Natural killer cell (primary cell): ENCODE measurements around the gene TLE3. TPM values are rescaled to one million over a fixed set of nuclear protein-coding genes. Genes with fewer than 3 reads are reported as not detected.

Experiments
- ATAC-seq, 3 donors: fragments of 150-1000 bp in 2 of 3; fragments of 200-7000 bp in 1 of 3; cut with Tn5 transposase; 1 replicate in 1 of 3; 2 replicates in 2 of 3; pipeline ENCODE4 v1.10.0; 2021; ENCODE audit warnings: mild to moderate bottlenecking in 2 of 3, moderate library complexity in 2 of 3
- DNase-seq, 2 donors: peaks; one replicate each; pipeline versions ENCODE4 v3.0.0 to v3.0.0-alpha.2; 2013 to 2021; ENCODE audit warnings: mixed read lengths in 1 of 2
- H3K27ac ChIP-seq: one replicate; pipeline ENCODE4 v1.5.1; 2013; ENCODE audit warnings: mild to moderate bottlenecking, low read length
- H3K27me3 ChIP-seq: one replicate; pipeline ENCODE4 v1.6.1; 2013; ENCODE audit warnings: low read length; ENCODE audit not compliant: control insufficient read depth, insufficient read depth
- H3K36me3 ChIP-seq: one replicate; pipeline ENCODE4 v1.6.1; 2013; ENCODE audit warnings: low read length; ENCODE audit not compliant: control insufficient read depth, insufficient read depth
- H3K4me1 ChIP-seq: one replicate; pipeline ENCODE4 v1.6.1; 2013; ENCODE audit warnings: low read length; ENCODE audit not compliant: control insufficient read depth, insufficient read depth
- H3K4me3 ChIP-seq: one replicate; pipeline ENCODE4 v1.5.1; 2013; ENCODE audit warnings: low read length
- H3K9me3 ChIP-seq: one replicate; pipeline ENCODE4 v1.6.1; 2013; ENCODE audit warnings: low read length; ENCODE audit not compliant: control insufficient read depth, insufficient read depth
- H3K27ac Mint-ChIP-seq, 2 donors: one replicate each; pipeline ENCODE4 v1.8.0; 2022; ENCODE audit warnings: mild to moderate bottlenecking in 2 of 2, mixed read lengths in 2 of 2, moderate library complexity in 1 of 2
- H3K27me3 Mint-ChIP-seq, 2 donors: one replicate each; pipeline ENCODE4 v1.8.0; 2022; ENCODE audit warnings: low read depth in 2 of 2, mixed read lengths in 2 of 2
- H3K36me3 Mint-ChIP-seq: one replicate; pipeline ENCODE4 v1.8.0; 2022; ENCODE audit warnings: mixed read lengths
- H3K4me1 Mint-ChIP-seq, 2 donors: one replicate each; pipeline ENCODE4 v1.8.0; 2022; ENCODE audit warnings: mixed read lengths in 2 of 2
- H3K4me3 Mint-ChIP-seq: one replicate; pipeline ENCODE4 v1.8.0; 2022; ENCODE audit warnings: mild to moderate bottlenecking, moderate library complexity, mixed read lengths
- H3K9me3 Mint-ChIP-seq, 2 donors: one replicate each; pipeline ENCODE4 v1.8.0; 2022; ENCODE audit warnings: mixed read lengths in 2 of 2
- WGBS: methylation state at CpG from one replicate; pipeline ENCODE4 v1.1.7; 2013; ENCODE audit warnings: missing lambda C conversion rate; ENCODE audit not compliant: insufficient coverage; 5-methylcytosine and 5-hydroxymethylcytosine counted together
- intact Hi-C: fragments of 100-400 bp; cut with micrococcal nuclease; formaldehyde crosslinking; loops from one replicate; pipeline ENCODE4 v1.14.2; 2022
- total RNA-seq, 4 donors: library from RNA; stranded (reverse); fragments of 120-200 nt in 1 of 4; gene quantifications; one replicate each; pipeline versions ENCODE4 v1.2.3 to v1.2.4, GENCODE V29; 2013 to 2022
- TF ChIP-seq, protein P1 (sequence below): fragments of 200-600 bp; IDR thresholded peaks from one replicate; pipeline ENCODE4 v1.8.0; 2022; ENCODE audit warnings: antibody characterized with exemption

The TLE3 gene
- total RNA-seq, 3 donors from 2014 or later (not counting 1 experiment from before 2014, with no cell fraction given): 32.1 to 94.9 (median 36.7) TPM

- Histone ChIP-seq H3K9me3 (no peaks in the 10 kb centered on the region), H3K4me3 (no peak overlapping the region), H3K36me3 (no peaks in the 10 kb centered on the region), H3K27me3 (peaks cover 8% of the 10 kb centered on the region), H3K27ac (no peak overlapping the region), H3K4me1 (peaks cover 28% of the 10 kb centered on the region)
- no peaks in the 10 kb centered on the region for H3K9me3 Mint-ChIP-seq
- H3K36me3 Mint-ChIP-seq: no peaks in the 10 kb centered on the region
- peaks cover 60 to 88% of the 10 kb centered on the region in 2 donors for H3K27me3 Mint-ChIP-seq
- intact Hi-C loops: loop anchor here (5.0 to 10.0 kb wide), 2 partner anchors 45 to 343 kb away; partner anchors contain the start of gene TLE3
- TF ChIP-seq, protein P1, sequence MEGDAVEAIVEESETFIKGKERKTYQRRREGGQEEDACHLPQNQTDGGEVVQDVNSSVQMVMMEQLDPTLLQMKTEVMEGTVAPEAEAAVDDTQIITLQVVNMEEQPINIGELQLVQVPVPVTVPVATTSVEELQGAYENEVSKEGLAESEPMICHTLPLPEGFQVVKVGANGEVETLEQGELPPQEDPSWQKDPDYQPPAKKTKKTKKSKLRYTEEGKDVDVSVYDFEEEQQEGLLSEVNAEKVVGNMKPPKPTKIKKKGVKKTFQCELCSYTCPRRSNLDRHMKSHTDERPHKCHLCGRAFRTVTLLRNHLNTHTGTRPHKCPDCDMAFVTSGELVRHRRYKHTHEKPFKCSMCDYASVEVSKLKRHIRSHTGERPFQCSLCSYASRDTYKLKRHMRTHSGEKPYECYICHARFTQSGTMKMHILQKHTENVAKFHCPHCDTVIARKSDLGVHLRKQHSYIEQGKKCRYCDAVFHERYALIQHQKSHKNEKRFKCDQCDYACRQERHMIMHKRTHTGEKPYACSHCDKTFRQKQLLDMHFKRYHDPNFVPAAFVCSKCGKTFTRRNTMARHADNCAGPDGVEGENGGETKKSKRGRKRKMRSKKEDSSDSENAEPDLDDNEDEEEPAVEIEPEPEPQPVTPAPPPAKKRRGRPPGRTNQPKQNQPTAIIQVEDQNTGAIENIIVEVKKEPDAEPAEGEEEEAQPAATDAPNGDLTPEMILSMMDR: no peak
- H3K27ac Mint-ChIP-seq: peak overlapping the region in 1 of 2 donors; percentile 66
- peak; percentile 48 to 57 (median 54) for ATAC-seq
- H3K4me3 Mint-ChIP-seq: no peak overlapping the region
- peaks cover 21 to 31% of the 10 kb centered on the region in 2 donors for H3K4me1 Mint-ChIP-seq
- DNase-seq: no peak
Measured at GRCh38 chr15:70142072-70142321, 44.3 kb upstream of the TLE3 start.

- TF ChIP-seq, protein P1: no peak
- H3K27me3 Mint-ChIP-seq: peaks cover 59 to 83% of the 10 kb centered on the region in 2 donors
- no peaks in the 10 kb centered on the region for H3K9me3 Mint-ChIP-seq
- Histone ChIP-seq H3K27me3 (peaks cover 8% of the 10 kb centered on the region), H3K36me3 (no peaks in the 10 kb centered on the region), H3K4me3 (no peak overlapping the region), H3K4me1 (peaks cover 28% of the 10 kb centered on the region), H3K9me3 (no peaks in the 10 kb centered on the region), H3K27ac (no peak overlapping the region)
- WGBS: 85% methylated on average over 9 of the region's 10 CpGs
- DNase-seq (peak in 1 of 2 donors; percentile 15), ATAC-seq (peak; percentile 12 to 28 (median 22))
- peak overlapping the region; percentile 78 for H3K4me3 Mint-ChIP-seq
- H3K27ac Mint-ChIP-seq: peak overlapping the region; percentile 54 to 66
- intact Hi-C loops: loop anchor here (5.0 to 10.0 kb wide), 2 partner anchors 44 to 343 kb away; partner anchors contain the start of gene TLE3
- H3K4me1 Mint-ChIP-seq: peaks cover 21 to 31% of the 10 kb centered on the region in 2 donors
- H3K36me3 Mint-ChIP-seq: no peaks in the 10 kb centered on the region
Measured at GRCh38 chr15:70141376-70142071, 43.8 kb upstream of the TLE3 start.

GRCh38 chr15:70140543-70141375 is 43.0 kb upstream of the TLE3 start:
- Histone ChIP-seq H3K27me3 (peaks cover 8% of the 10 kb centered on the region), H3K9me3 (no peaks in the 10 kb centered on the region), H3K4me1 (peaks cover 28% of the 10 kb centered on the region), H3K27ac (no peak overlapping the region), H3K36me3 (no peaks in the 10 kb centered on the region), H3K4me3 (no peak overlapping the region)
- Mint-ChIP-seq H3K4me3 (peak overlapping the region; percentile 78), H3K9me3 (no peaks in the 10 kb centered on the region), H3K36me3 (no peaks in the 10 kb centered on the region), H3K27ac (peak overlapping the region; percentile 54 to 66), H3K27me3 (peaks cover 52 to 78% of the 10 kb centered on the region in 2 donors), H3K4me1 (peaks cover 21 to 31% of the 10 kb centered on the region in 2 donors)
- DNase-seq (peak in 1 of 2 donors; percentile 77), ATAC-seq (peak; percentile 55 to 66 (median 64))
- intact Hi-C loops: loop anchor here (5.0 to 10.0 kb wide), 2 partner anchors 43 to 344 kb away; partner anchors contain the start of gene TLE3
- TF ChIP-seq, protein P1: no peak
- 42% methylated on average over 12 of the region's 12 CpGs for WGBS
